Activated CD8-positive, alpha-beta memory T cell treated with anti-CD3 and anti-CD28 coated beads, Interleukin-2, amount 50 U/mL, for 24 hours (primary cell): ENCODE data around the gene DNA2.
"Not testable (repeated sequence)": the region's sequence is repeated elsewhere in the genome, so short reads cannot be mapped to it uniquely, and the experiment has no call there.

Source experiments
- DNase-seq: peaks from one replicate; pipeline ENCODE4 v3.0.0-alpha.2; 2020; ENCODE audit errors: extremely low read depth

DNA2 gene

GRCh38 chr10:68471586-68472408 lies at the start of gene DNA2:
Gene DNA2, minus strand, starts transcription at chr10:68471973. Its CDS starts 109 bp downstream, at chr10:68471864.
- peak; percentile 35 for DNase-seq

- not testable (repeated sequence) for DNase-seq
Observed at GRCh38 chr10:68518609-68519008, 46.8 kb upstream of the DNA2 start.

GRCh38 chr10:68517188-68517587 lies 45.4 kb upstream of the DNA2 start:
- no peak for DNase-seq

- DNase-seq: no peak
Observed at GRCh38 chr10:68516766-68517165, 45.0 kb upstream of the DNA2 start.

GRCh38 chr10:68516216-68516615 lies 44.4 kb upstream of the DNA2 start:
- not testable (repeated sequence) for DNase-seq

- no peak for DNase-seq
Observed at GRCh38 chr10:68508090-68508489, 36.3 kb upstream of the DNA2 start.

GRCh38 chr10:68506411-68506810 lies 34.6 kb upstream of the DNA2 start:
- no peak for DNase-seq

GRCh38 chr10:68502846-68503245 lies 31.1 kb upstream of the DNA2 start:
- no peak for DNase-seq

GRCh38 chr10:68501691-68502090 lies 29.9 kb upstream of the DNA2 start:
- no peak for DNase-seq

GRCh38 chr10:68499544-68499943 lies 27.8 kb upstream of the DNA2 start:
- DNase-seq: no peak

- DNase-seq: no peak
Observed at GRCh38 chr10:68496072-68496471, 24.3 kb upstream of the DNA2 start.

- no peak for DNase-seq
Observed at GRCh38 chr10:68492118-68492517, 20.3 kb upstream of the DNA2 start.

- DNase-seq: no peak
Observed at GRCh38 chr10:68489919-68490318, 18.1 kb upstream of the DNA2 start.

GRCh38 chr10:68474021-68474420 lies 2.2 kb upstream of the DNA2 start:
- no peak for DNase-seq

GRCh38 chr10:68471063-68471585 lies 649 bp downstream of the DNA2 start:
- no peak for DNase-seq

- no peak for DNase-seq
Observed at GRCh38 chr10:68470300-68470699, 1.5 kb downstream of the DNA2 start.

GRCh38 chr10:68469838-68470237 lies 1.9 kb downstream of the DNA2 start:
- DNase-seq: no peak

- not testable (repeated sequence) for DNase-seq
Observed at GRCh38 chr10:68464729-68465128, 7.0 kb downstream of the DNA2 start.

- no peak for DNase-seq
Observed at GRCh38 chr10:68463365-68464093, 8.2 kb downstream of the DNA2 start.

GRCh38 chr10:68462536-68462935 lies 9.2 kb downstream of the DNA2 start:
- no peak for DNase-seq

- DNase-seq: no peak
Observed at GRCh38 chr10:68461032-68461431, 10.7 kb downstream of the DNA2 start.

GRCh38 chr10:68449698-68450097 lies 22.1 kb downstream of the DNA2 start:
- not testable (repeated sequence) for DNase-seq

- DNase-seq: no peak
Observed at GRCh38 chr10:68446179-68446578, 25.6 kb downstream of the DNA2 start.
